Central memory CD8-positive, alpha-beta T cell (primary cell): ENCODE data around the gene RASGRF2.
A peak's percentile ranks its signal among the peaks of the same experiment; 100 is the strongest.

Source experiments
- ATAC-seq: fragments of 150-1000 bp; cut with Tn5 transposase; replicated peaks from 2 replicates; pipeline ENCODE4 v1.10.0; 2022; ENCODE audit warnings: mild to moderate bottlenecking, moderate FRiP score, moderate number of reproducible peaks; ENCODE audit not compliant: poor library complexity, severe bottlenecking; ENCODE audit errors: extremely low read depth
- DNase-seq, 2 donors: peaks; one replicate each; pipeline ENCODE4 v3.0.0; 2021; ENCODE audit warnings: low spot score in 2 of 2
- H3K27ac Mint-ChIP-seq: one replicate; pipeline ENCODE4 v1.8.0; 2022; ENCODE audit warnings: low read depth, mild to moderate bottlenecking, moderate library complexity, mixed read lengths
- H3K27me3 Mint-ChIP-seq: one replicate; pipeline ENCODE4 v1.8.0; 2022; ENCODE audit warnings: mixed read lengths
- H3K36me3 Mint-ChIP-seq: one replicate; pipeline ENCODE4 v1.8.0; 2022; ENCODE audit warnings: mild to moderate bottlenecking, moderate library complexity, mixed read lengths; ENCODE audit not compliant: insufficient read depth
- H3K4me1 Mint-ChIP-seq: one replicate; pipeline ENCODE4 v1.8.0; 2022; ENCODE audit warnings: mixed read lengths
- H3K4me3 Mint-ChIP-seq: one replicate; pipeline ENCODE4 v1.8.0; 2022; ENCODE audit warnings: mild to moderate bottlenecking, moderate library complexity, mixed read lengths
- H3K9me3 Mint-ChIP-seq: one replicate; pipeline ENCODE4 v1.8.0; 2022; ENCODE audit warnings: mixed read lengths

The RASGRF2 gene

DNA sequence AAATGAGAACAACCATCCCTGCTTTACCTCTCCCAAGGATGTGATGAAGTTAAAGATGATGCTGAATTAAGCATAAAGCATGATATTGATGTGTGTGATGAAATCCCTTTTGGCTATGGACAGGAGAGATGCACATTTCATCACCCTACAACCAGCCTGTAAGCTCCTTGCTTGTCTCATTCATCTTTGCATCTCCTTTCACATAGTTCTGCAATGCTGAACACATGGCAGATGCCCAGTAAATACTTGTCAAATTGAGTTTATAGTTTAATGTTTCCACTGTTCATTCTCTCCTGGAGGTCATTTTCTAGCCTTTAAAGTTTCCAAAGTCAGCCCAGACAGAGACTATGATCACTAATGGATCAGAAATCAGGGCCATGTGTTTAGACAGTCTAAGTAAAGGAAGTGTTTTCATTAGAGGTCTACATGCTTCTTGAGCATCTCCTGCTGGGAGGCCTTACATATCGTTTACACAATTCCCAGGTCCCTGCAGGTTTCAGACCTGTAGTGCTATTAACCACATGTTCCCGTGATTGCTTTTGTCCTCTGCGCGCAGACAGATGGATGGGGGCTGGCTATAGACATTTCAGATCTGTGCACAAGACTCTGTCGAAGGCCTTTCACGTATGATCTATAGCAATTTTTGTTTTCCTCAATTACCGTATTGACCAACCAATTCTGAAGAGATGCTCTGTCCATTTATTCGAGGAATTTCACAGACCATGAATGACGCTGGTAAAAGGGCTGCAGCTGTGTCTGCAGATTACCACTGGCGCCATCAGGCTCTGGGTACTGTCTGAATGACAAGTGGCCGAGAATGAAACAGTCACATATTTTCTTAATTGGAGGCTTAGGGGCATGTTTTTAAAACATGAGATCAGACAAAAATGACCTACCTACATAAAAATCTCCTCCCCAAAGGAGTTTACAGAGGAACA is 223.9 kb downstream of the RASGRF2 start:
- peaks cover 5% of the 10 kb centered on the region for H3K36me3 Mint-ChIP-seq
- no peak for ATAC-seq
- no peaks in the 10 kb centered on the region for H3K27me3 Mint-ChIP-seq
- no peaks in the 10 kb centered on the region for H3K9me3 Mint-ChIP-seq
- H3K4me1 Mint-ChIP-seq, result peaks cover 11% of the 10 kb centered on the region
- DNase-seq, result no peak
- H3K4me3 Mint-ChIP-seq, result no peak overlapping the region
- no peak overlapping the region for H3K27ac Mint-ChIP-seq

DNA sequence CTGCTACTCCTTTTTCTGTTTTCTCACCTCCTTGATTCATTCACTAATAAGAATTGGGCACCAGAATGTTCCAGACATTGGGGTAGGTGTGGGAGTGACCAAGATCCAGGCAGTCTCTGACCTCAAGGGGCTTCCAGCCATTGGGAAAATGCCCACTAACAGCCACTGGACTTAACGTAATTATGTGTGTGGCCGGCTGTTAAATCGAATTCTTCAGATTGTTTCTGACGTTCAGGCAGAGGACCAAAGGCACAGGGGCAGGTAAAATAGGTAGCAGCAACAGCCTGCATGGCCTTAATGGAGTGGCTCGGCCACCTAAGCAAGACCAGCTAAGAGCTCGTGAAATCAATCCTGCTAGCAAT is 224.6 kb downstream of the RASGRF2 start:
- DNase-seq (no peak), ATAC-seq (no peak)
- Mint-ChIP-seq H3K27ac (no peak overlapping the region), H3K36me3 (peaks cover 5% of the 10 kb centered on the region), H3K27me3 (no peaks in the 10 kb centered on the region), H3K9me3 (no peaks in the 10 kb centered on the region), H3K4me3 (no peak overlapping the region), H3K4me1 (peaks cover 11% of the 10 kb centered on the region)

DNA sequence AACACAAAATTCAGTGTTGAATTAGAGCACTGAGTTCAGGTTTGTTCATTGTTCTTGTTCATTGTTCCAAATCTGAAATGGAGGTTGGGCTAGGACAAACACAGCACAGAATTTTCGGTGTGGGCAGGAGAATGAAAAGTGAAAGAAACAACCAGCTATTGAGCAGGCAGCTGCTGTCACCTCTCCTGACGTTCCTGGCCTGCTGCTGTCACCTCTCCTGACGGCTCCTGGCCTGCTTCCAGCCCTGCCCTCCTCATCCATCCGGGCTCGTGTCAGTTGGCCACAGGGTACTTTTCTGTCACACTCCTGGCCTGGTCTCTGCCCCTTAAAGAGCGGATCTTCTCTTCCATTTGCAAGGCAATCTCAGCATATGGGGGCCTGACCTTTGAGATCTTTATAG is 227.7 kb downstream of the RASGRF2 start:
- DNase-seq (no peak), ATAC-seq (no peak)
- H3K4me1 Mint-ChIP-seq, result peaks cover 11% of the 10 kb centered on the region
- H3K36me3 Mint-ChIP-seq, result peaks cover 1% of the 10 kb centered on the region
- H3K27ac Mint-ChIP-seq, result no peak overlapping the region
- H3K27me3 Mint-ChIP-seq, result no peaks in the 10 kb centered on the region
- H3K4me3 Mint-ChIP-seq, result no peak overlapping the region
- H3K9me3 Mint-ChIP-seq, result no peaks in the 10 kb centered on the region

DNA sequence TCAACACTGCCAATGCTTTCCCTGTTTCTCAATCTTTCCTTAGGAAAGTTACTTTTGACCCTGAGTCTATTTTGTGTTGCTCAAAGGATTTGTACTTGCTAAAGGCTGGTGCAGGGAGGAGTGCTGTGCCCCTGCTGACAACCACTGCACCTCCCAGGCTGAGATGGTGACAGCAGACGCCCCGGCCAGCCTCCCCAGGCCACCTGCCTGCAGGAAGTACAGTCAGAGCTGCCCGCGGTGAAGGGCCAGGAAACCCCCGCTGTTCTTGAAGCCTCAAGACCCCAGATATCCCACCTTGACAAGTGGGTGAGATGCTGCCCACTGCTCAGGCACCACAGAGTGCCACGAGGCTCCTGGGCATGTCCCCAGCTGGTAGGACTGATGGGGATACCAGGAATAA is 228.8 kb downstream of the RASGRF2 start:
- no peaks in the 10 kb centered on the region for H3K27me3 Mint-ChIP-seq
- H3K9me3 Mint-ChIP-seq, result no peaks in the 10 kb centered on the region
- ATAC-seq, result no peak
- peak overlapping the region; percentile 38 for H3K27ac Mint-ChIP-seq
- peaks cover 1% of the 10 kb centered on the region for H3K36me3 Mint-ChIP-seq
- DNase-seq, result no peak
- no peak overlapping the region for H3K4me3 Mint-ChIP-seq
- H3K4me1 Mint-ChIP-seq, result peaks cover 11% of the 10 kb centered on the region

DNA sequence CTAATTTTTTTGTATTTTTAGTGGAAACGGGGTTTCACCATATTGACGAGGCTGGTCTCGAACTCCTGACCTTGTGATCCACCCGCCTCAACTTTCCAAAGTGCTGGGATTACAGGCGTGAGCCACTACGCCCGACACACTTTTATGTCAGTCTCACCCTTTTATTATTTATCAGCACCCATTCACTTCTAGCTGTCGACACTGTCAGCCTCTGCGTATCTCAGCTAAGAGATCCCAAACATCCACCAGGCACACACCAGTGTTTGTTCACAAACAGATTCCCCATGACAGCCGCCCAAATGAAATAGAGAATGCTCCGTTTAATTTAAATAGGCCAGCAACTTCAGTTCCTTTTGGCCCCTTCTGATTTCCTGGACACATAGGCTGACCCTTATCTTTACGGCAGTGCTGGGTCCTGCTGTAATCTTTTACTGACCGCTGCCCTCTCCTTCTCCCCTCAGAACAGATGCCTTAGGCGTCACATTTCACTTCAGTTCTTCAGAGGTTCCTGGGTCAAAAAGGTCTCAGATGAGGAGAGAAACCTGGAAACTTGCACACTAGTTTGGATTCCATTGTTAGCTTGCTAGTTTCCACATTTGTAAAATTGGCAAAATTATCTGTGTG is 229.8 kb downstream of the RASGRF2 start:
- no peak overlapping the region for H3K27ac Mint-ChIP-seq
- peaks cover 16% of the 10 kb centered on the region for H3K4me1 Mint-ChIP-seq
- H3K9me3 Mint-ChIP-seq, result no peaks in the 10 kb centered on the region
- peaks cover 1% of the 10 kb centered on the region for H3K36me3 Mint-ChIP-seq
- DNase-seq, result no peak
- ATAC-seq, result no peak
- H3K4me3 Mint-ChIP-seq, result no peak overlapping the region
- no peaks in the 10 kb centered on the region for H3K27me3 Mint-ChIP-seq

DNA sequence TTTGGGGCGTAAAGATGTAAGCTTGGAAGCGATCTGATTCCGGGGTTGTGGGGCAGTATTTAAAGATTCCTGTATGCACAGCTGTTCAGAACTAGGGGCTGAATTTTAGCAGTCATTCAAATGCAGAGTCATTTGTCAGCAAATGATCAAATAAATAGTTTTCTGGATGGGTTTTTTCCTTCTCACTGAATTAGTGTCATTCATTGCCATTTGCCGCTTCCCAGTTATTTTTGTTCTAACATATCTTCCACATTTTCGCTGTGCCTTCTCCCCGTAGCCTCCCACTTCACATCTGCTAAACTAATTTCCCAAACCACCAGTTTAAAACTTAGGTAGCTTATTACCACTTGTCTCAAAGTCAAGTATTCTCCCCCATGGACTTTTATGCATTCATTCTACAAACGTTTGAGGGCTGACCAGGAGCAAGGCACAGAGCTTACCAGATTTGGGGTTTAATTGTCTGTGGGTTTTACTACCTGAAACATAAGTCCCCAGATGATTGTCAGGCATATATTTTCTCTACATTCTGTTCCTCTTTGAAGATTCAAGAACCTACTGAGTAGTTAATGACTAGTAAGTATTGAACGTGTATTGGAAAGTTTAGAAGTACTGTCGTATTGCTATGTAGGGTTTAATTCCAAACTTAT is 231.7 kb downstream of the RASGRF2 start:
- H3K36me3 Mint-ChIP-seq, result no peaks in the 10 kb centered on the region
- no peaks in the 10 kb centered on the region for H3K27me3 Mint-ChIP-seq
- no peak overlapping the region for H3K27ac Mint-ChIP-seq
- DNase-seq (no peak), ATAC-seq (no peak)
- no peak overlapping the region for H3K4me3 Mint-ChIP-seq
- H3K4me1 Mint-ChIP-seq, result peaks cover 13% of the 10 kb centered on the region
- no peaks in the 10 kb centered on the region for H3K9me3 Mint-ChIP-seq

DNA sequence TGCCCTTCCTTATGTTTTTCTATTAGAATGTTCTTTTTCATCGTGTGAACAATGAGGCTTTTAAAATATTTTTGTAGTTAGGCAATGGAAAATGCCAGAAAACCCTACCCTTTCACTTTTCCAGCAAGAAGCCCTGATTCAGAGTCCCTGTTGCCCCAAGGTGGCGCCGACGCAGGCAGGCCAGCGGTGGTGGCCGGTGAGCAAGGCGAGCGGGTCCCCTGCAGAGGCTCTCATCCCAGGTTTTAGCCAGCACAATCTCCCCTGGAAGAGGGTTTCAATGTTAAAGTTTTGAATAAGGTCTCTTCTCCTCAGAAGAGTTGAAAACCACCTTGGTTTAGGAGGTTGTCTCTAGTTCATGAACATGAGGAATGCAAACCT is 232.2 kb downstream of the RASGRF2 start:
- Mint-ChIP-seq H3K27me3 (no peaks in the 10 kb centered on the region), H3K36me3 (no peaks in the 10 kb centered on the region), H3K27ac (no peak overlapping the region), H3K4me3 (no peak overlapping the region), H3K4me1 (peaks cover 13% of the 10 kb centered on the region), H3K9me3 (no peaks in the 10 kb centered on the region)
- no peak for DNase-seq
- no peak for ATAC-seq

DNA sequence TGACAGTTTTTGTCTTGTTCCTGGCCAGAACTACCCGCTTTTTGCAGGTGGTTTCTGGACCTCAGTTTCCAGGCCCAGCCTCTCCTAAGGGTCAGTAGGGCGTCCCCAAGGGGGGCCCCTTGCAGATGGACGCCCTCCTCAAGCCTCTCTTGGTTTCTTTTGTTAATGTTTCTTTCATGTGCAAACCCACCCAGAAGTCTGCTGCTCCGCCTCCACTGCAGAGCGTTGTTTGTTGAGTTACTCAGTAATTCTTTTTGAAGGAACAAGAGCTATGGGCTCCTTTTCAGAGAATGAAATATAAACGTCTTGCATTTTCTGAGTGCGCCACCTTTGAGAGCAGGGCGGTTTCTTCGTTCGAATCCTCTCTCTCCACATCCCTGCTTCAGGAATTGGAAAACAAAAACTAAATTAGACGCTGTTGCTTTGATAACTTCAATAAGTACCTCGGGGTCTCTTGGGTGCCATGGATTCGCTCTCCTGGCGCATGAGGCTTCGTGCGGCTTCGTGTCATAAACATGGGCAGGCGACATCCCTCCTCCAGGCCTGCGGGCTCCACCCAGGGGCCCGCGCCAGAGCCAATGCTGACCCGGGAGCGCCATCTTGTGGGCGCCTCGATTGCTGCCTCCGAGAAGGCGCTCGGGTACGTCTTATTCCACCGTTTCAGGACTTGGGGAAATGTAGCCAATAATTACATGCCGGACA is 234.6 kb downstream of the RASGRF2 start:
- DNase-seq, result peak; percentile 58 to 62
- Mint-ChIP-seq H3K4me1 (peaks cover 7% of the 10 kb centered on the region), H3K9me3 (no peaks in the 10 kb centered on the region), H3K36me3 (no peaks in the 10 kb centered on the region), H3K27ac (no peak overlapping the region), H3K27me3 (no peaks in the 10 kb centered on the region), H3K4me3 (no peak overlapping the region)
- ATAC-seq, result peak; percentile 88

DNA sequence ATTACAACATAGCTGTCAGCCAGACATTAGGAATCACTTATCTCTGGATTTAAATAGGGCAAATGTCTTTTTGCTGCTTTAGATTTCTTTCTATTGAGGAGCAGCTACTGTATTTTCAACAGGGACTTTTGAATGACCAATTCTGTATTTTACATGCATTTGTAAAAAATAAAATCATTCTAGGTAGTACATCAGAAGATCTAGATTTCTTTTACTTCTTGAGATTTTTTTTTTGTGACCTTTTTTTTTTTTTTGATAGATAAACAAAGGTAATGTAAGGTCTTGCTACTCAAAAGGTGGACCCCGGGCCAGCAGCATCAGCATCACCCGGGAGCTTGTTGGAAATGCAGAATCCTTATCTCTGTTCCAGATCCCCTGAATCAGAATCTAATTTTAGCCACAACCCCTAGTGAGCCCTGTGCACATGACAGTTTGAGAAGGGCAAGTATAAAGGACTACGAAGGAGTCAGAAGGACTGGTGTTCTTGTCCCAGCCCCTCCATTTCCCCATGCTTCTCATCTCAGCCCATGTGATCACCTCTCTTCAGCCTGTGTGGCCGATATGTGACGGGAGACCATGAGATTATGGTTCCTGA is 235.3 kb downstream of the RASGRF2 start:
- H3K9me3 Mint-ChIP-seq, result no peaks in the 10 kb centered on the region
- no peak overlapping the region for H3K27ac Mint-ChIP-seq
- ATAC-seq (no peak), DNase-seq (no peak)
- no peak overlapping the region for H3K4me3 Mint-ChIP-seq
- H3K27me3 Mint-ChIP-seq, result no peaks in the 10 kb centered on the region
- no peaks in the 10 kb centered on the region for H3K36me3 Mint-ChIP-seq
- peaks cover 7% of the 10 kb centered on the region for H3K4me1 Mint-ChIP-seq

DNA sequence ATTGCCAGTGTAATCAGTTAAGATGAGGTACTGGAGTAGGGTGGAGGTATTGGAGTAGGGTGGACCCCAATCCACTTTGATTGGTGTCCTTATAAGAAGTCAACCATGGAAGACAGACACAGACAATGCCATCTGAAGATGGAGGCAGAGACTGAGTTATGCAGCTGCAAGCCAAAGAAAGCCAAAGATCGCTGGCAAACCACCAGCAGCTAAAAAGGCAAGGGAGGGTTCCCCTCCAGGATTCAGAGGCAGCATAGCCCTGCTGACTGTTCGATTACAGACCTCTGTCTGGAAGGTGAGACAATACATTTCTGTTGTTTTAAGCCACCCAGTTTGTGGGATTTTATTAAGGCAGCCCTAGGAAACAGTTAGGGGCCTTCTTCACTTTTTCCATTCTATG is 242.5 kb downstream of the RASGRF2 start:
- H3K36me3 Mint-ChIP-seq, result peaks cover 3% of the 10 kb centered on the region

DNA sequence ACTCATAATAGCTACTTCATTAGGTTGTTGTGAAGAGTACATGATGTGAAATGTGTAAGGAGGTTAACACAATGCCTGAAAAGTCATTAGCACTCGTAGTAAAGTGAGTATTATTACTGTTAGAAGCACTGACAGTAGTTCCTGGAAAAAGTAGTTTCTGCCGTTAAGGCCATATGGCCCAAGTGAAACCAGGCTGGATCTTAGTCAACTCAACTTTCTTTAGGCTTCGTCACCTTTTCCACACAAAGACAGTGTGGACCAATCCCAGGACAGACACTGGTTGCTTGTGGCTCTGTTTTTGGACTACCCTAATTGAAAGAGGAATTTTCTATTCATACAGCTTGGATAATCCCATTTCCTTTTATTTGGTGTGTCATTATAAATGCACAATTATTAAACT is 243.6 kb downstream of the RASGRF2 start:
- DNase-seq (no peak), ATAC-seq (no peak)
- H3K4me1 Mint-ChIP-seq, result no peaks in the 10 kb centered on the region
- H3K27ac Mint-ChIP-seq, result no peak overlapping the region
- no peaks in the 10 kb centered on the region for H3K27me3 Mint-ChIP-seq
- no peak overlapping the region for H3K4me3 Mint-ChIP-seq
- H3K36me3 Mint-ChIP-seq, result peaks cover 6% of the 10 kb centered on the region
- H3K9me3 Mint-ChIP-seq, result no peaks in the 10 kb centered on the region

More for the DNA sequence above, 242.5 kb downstream of the RASGRF2 start:
- no peak overlapping the region for H3K27ac Mint-ChIP-seq
- no peak overlapping the region for H3K4me3 Mint-ChIP-seq
- no peaks in the 10 kb centered on the region for H3K4me1 Mint-ChIP-seq
- ATAC-seq, result no peak
- DNase-seq, result no peak
- no peaks in the 10 kb centered on the region for H3K9me3 Mint-ChIP-seq
- no peaks in the 10 kb centered on the region for H3K27me3 Mint-ChIP-seq

DNA sequence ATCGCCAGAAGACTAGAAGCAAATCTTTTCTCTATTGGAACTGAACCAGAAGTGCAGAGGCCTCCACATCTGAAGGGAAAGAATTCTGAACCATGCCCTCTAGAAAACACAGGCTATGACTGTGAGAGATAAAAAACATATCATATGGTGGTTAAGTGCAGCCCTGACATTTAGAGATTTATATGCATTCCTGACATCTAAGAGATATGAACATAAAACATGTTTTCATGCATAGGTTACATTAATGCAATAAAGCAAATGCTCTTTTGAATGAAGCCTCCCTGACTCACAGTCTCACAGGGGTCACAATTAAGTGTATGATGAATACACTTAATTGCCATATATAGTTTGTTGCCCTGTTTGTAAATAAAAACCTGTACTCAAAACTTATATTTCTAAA is 244.0 kb downstream of the RASGRF2 start:
- Mint-ChIP-seq H3K4me3 (no peak overlapping the region), H3K36me3 (peaks cover 7% of the 10 kb centered on the region), H3K9me3 (no peaks in the 10 kb centered on the region), H3K27ac (no peak overlapping the region), H3K4me1 (no peaks in the 10 kb centered on the region), H3K27me3 (no peaks in the 10 kb centered on the region)
- ATAC-seq (no peak), DNase-seq (no peak)
